K562 (cell line): ENCODE data around the gene APBA2. TPM values are rescaled to one million over a fixed set of nuclear protein-coding genes. Genes with fewer than 3 reads are reported as not detected.

Source experiments
- ATAC-seq: fragments of 200-7000 bp; cut with Tn5 transposase; 3 replicates; pipeline ENCODE4 v1.9.1; 2020; ENCODE audit warnings: moderate library complexity
- BruUV-seq: library from RNA; stranded (reverse); fragments of 400-500 nt; replicated peaks from 2 replicates; lab custom pipeline; 2021; lab: Mats Ljungman, UMichigan
- CTCF ChIA-PET: fragments of 300-600 bp; formaldehyde crosslinking; extraction: SDS; loops from one replicate; lab custom pipeline; 2021; ENCODE audit warnings: low intra/inter-chr PET ratio; lab: Yijun Ruan, JAX
- POLR2A ChIA-PET: fragments of 300-600, 350-650 bp; sonication (Branson Sonifier 250); formaldehyde crosslinking; extraction: SDS; loops from one replicate; lab custom pipeline; 2021; ENCODE audit warnings: antibody characterized with exemption, inconsistent platforms; lab: Yijun Ruan, JAX
- DNase-seq, 4 experiments: peaks; one replicate each; pipeline versions ENCODE4 v3.0.0 to v3.0.0-alpha.2; 2011 to 2018; ENCODE audit warnings: low spot score in 3 of 4, mixed read lengths in 3 of 4; ENCODE audit errors: extremely low read depth in 1 of 4
- FAIRE-seq: peaks from 2 replicates; lab custom pipeline; 2011; peaks lifted over from hg19 to GRCh38; lab: Jason Lieb, UNC
- H2AFZ ChIP-seq: 2 replicates; pipeline ENCODE4 v1.6.0; 2011; ENCODE audit warnings: low read depth, low read length, control low read depth, inconsistent platforms
- H3K27ac ChIP-seq: fragments of 200-600 bp; 3 replicates; pipeline ENCODE4 v1.8.0; 2011; ENCODE audit warnings: low read depth, mild to moderate bottlenecking, control low read depth, inconsistent platforms, low read length, moderate library complexity, mixed read lengths; ENCODE audit errors: extremely low read depth
- H3K27me3 ChIP-seq, 2 experiments: fragments of 300-600 bp in 1 of 2; 2 replicates in 1 of 2; 3 replicates in 1 of 2; pipeline versions ENCODE4 v1.6.0 to v1.8.0; 2011; ENCODE audit warnings: inconsistent platforms in 2 of 2, low read length in 2 of 2, mild to moderate bottlenecking in 1 of 2, mixed read lengths in 1 of 2, moderate library complexity in 1 of 2; ENCODE audit not compliant: control insufficient read depth in 2 of 2, insufficient read depth in 2 of 2
- H3K36me3 ChIP-seq: fragments of 300-600 bp; 3 replicates; pipeline ENCODE4 v1.8.0; 2011; ENCODE audit warnings: mild to moderate bottlenecking, low read length, inconsistent platforms; ENCODE audit not compliant: control insufficient read depth, insufficient read depth
- H3K4me1 ChIP-seq, 2 experiments: fragments of 200-600 bp in 1 of 2; replicated peaks in 1 of 2; 2 replicates in 1 of 2; 3 replicates in 1 of 2; pipeline versions ENCODE4 v1.5.1 to v1.8.0; 2011; ENCODE audit warnings: inconsistent platforms in 2 of 2, low read length in 2 of 2, mild to moderate bottlenecking in 1 of 2, mixed read lengths in 1 of 2, moderate library complexity in 1 of 2; ENCODE audit not compliant: control insufficient read depth in 2 of 2, insufficient read depth in 2 of 2
- H3K4me2 ChIP-seq: 2 replicates; pipeline ENCODE4 v1.6.1; 2011; ENCODE audit warnings: low read length, control low read depth, inconsistent platforms, mixed read lengths; ENCODE audit not compliant: insufficient read depth
- H3K4me3 ChIP-seq: fragments of 200-600 bp; sonication (generic), shearing (Covaris generic); 2 replicates; pipeline ENCODE4 v1.5.1; 2016; ENCODE audit warnings: control low read depth, inconsistent platforms
- H3K79me2 ChIP-seq: fragments of 200-600 bp; 3 replicates; pipeline ENCODE4 v1.8.0; 2011; ENCODE audit warnings: low read length, inconsistent platforms; ENCODE audit not compliant: control insufficient read depth, insufficient read depth
- H3K9ac ChIP-seq, 2 experiments: 2 replicates each; pipeline versions ENCODE4 v1.6.0 to v1.6.1; 2011; ENCODE audit warnings: low read depth in 2 of 2, low read length in 2 of 2, control low read depth in 1 of 2, inconsistent platforms in 1 of 2, mild to moderate bottlenecking in 1 of 2, mixed read lengths in 1 of 2; ENCODE audit not compliant: insufficient read depth in 1 of 2
- H3K9me1 ChIP-seq: one replicate; pipeline ENCODE4 v1.6.0; 2011; ENCODE audit warnings: inconsistent platforms, mild to moderate bottlenecking, low read length, moderate library complexity; ENCODE audit not compliant: control insufficient read depth, insufficient read depth
- H3K9me3 ChIP-seq: replicated peaks from 2 replicates; pipeline ENCODE4 v1.5.1; 2011; ENCODE audit warnings: low read depth, low read length, inconsistent platforms; ENCODE audit not compliant: control insufficient read depth, insufficient read depth
- H4K20me1 ChIP-seq: replicated peaks from 2 replicates; pipeline ENCODE4 v1.6.1; 2011; ENCODE audit warnings: low read length, inconsistent platforms, mixed read lengths; ENCODE audit not compliant: control insufficient read depth, insufficient read depth
- ATF2 ChIP-seq: sonication (generic); formaldehyde crosslinking; IDR thresholded peaks from 2 replicates; pipeline ENCODE4 v1.8.1; 2022; ENCODE audit warnings: missing genetic modification reagents
- HMBOX1 ChIP-seq: sonication (generic); IDR thresholded peaks from 2 replicates; pipeline ENCODE4 v1.6.1; 2016
- NR4A1 ChIP-seq, 2 experiments: fragments of 250-450 bp in 1 of 2; fragments of 450-650 bp in 1 of 2; sonication (Bioruptor Pico) in 1 of 2; IDR thresholded peaks; 2 replicates each; pipeline versions ENCODE4 v1.4.0 to v1.6.1; 2016 to 2020; ENCODE audit warnings: mild to moderate bottlenecking in 2 of 2, missing compliant biosample characterization in 1 of 2, missing genetic modification characterization in 1 of 2, moderate library complexity in 1 of 2
- POLR3A ChIP-seq: IDR thresholded peaks from 2 replicates; pipeline ENCODE4 v1.6.1; 2011; ENCODE audit warnings: borderline replicate concordance, mild to moderate bottlenecking, moderate library complexity; ENCODE audit not compliant: insufficient read length, insufficient read depth; ENCODE audit errors: extremely low read depth
- RBM25 ChIP-seq: fragments of 200-400 bp; formaldehyde crosslinking; IDR thresholded peaks from 2 replicates; pipeline ENCODE4 v1.6.1; 2018; ENCODE audit warnings: low read length, low read depth, moderate library complexity; ENCODE audit not compliant: severe bottlenecking
- RCOR1 ChIP-seq, 2 experiments: IDR thresholded peaks; 2 replicates each; pipeline ENCODE4 v1.6.1; 2012; ENCODE audit warnings: low read depth in 2 of 2, low read length in 2 of 2, borderline replicate concordance in 1 of 2, improper control_type of control experiment in 1 of 2
- ZFP36 ChIP-seq: fragments of 150-350 bp; IDR thresholded peaks from 2 replicates; pipeline ENCODE4 v1.6.1; 2018; ENCODE audit warnings: low read length, low read depth; ENCODE audit not compliant: partially characterized antibody
- ZNF224 ChIP-seq: sonication (generic); formaldehyde crosslinking; IDR thresholded peaks from 2 replicates; pipeline ENCODE4 v1.8.0; 2022; ENCODE audit warnings: mild to moderate bottlenecking, missing genetic modification reagents
- ZNF644 ChIP-seq: fragments of 200-800 bp; sonication (Bioruptor generic); IDR thresholded peaks from 2 replicates; pipeline ENCODE4 v1.6.1; 2016; ENCODE audit warnings: low read depth, missing genetic modification characterization, missing compliant biosample characterization
- ZNF699 ChIP-seq: fragments of 250-450 bp; sonication (Bioruptor Pico); IDR thresholded peaks from 2 replicates; pipeline ENCODE4 v1.8.0; 2021; ENCODE audit warnings: mild to moderate bottlenecking, moderate library complexity; ENCODE audit not compliant: insufficient replicate concordance
- WGBS: fragments of 100-300 bp; shearing (Covaris generic); methylation state at CpG from one replicate; pipeline ENCODE4 v1.1.6; 2016; ENCODE audit warnings: low coverage, mixed read lengths; ENCODE audit not compliant: insufficient coverage; ENCODE audit errors: missing lambda C conversion rate; 5-methylcytosine and 5-hydroxymethylcytosine counted together
- in situ Hi-C: fragments of 300-500 bp; cut with MboI; formaldehyde crosslinking; loops from 4 replicates; pipeline ENCODE4 v1.15.0; 2018; ENCODE audit warnings: inconsistent platforms, mixed read lengths
- intact Hi-C: fragments of 100-400 bp; cut with micrococcal nuclease; formaldehyde crosslinking; loops from 2 replicates; pipeline ENCODE4 v1.14.2; 2022
- polyA plus RNA-seq, 8 experiments: library from polyadenylated mRNA; depleted of rRNA in 4 of 8; stranded (reverse) in 5 of 8; unstranded in 3 of 8; fragments of >200 nt; fragmentation: Nextera tagmentation in 2 of 8; fragmentation: Illumina TruSeq in 1 of 8; extraction: Ambion mirVana in 2 of 8; extraction: Trizol in 1 of 8; gene quantifications; 2 replicates each; pipeline versions ENCODE4 v1.2.1 to v1.2.3, GENCODE V29; 2011 to 2014; ENCODE audit warnings: inconsistent platforms in 1 of 8, missing spikeins in 1 of 8
- total RNA-seq, 7 experiments: library from RNA; depleted of rRNA in 6 of 7; stranded (reverse); fragments of >200 nt in 6 of 7; fragmentation: Illumina TruSeq in 2 of 7; extraction: Trizol in 2 of 7; gene quantifications; 2 replicates each; pipeline versions ENCODE4 v1.2.1 to v1.2.3, GENCODE V29; 2011 to 2021; ENCODE audit warnings: low replicate concordance in 1 of 7
- TF ChIP-seq, protein P1 (sequence below), 2 experiments: fragments of 200-800 bp in 1 of 2; sonication (Bioruptor generic) in 1 of 2; sonication (generic) in 1 of 2; formaldehyde crosslinking in 1 of 2; IDR thresholded peaks in 1 of 2; conservative IDR thresholded peaks in 1 of 2; 2 replicates each; pipeline versions ENCODE4 v1.5.0 to v1.6.1; 2016 to 2020; ENCODE audit warnings: missing compliant biosample characterization in 1 of 2, missing genetic modification characterization in 1 of 2, missing genetic modification reagents in 1 of 2

The APBA2 gene
- total and polyA plus RNA-seq, 9 of the 15 experiments (the other 6 are each of a cell fraction or from before 2014, with no cell fraction given) = 0.24 to 40.9 (median 25.2) TPM

DNA sequence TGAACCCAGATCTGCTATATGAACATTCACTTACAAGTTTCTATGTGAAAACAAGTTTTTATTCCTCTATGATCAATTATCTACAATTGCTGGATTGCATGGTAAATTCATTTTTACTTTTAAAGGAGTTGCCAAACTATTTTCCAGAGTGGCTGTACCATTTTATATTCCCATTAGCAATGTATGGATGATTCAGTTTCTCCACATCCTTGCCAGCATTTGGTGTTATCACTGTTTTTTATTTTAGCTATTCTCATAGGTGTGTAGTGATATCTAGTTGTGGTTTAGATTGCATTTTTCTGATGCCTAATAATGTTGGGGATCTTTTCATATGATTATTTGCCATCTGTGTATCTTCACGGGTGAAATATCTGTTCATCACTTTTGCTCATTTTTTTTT is 78.3 kb downstream of the APBA2 start:
- ChIA-PET POLR2A (no interaction called here), CTCF (no interaction called here)
- Histone ChIP-seq H2AFZ (no peak overlapping the region), H3K4me1 (peaks cover 14 to 16% of the 10 kb centered on the region in 2 experiments), H4K20me1 (no peaks in the 10 kb centered on the region), H3K4me2 (no peak overlapping the region), H3K27ac (no peak overlapping the region), H3K36me3 (no peaks in the 10 kb centered on the region), H3K27me3 (no peaks in the 10 kb centered on the region), H3K79me2 (peaks cover 24% of the 10 kb centered on the region; the same call in 2 of the 3 replicates), H3K9me3 (no peaks in the 10 kb centered on the region), H3K9me1 (no peaks in the 10 kb centered on the region), H3K4me3 (no peak overlapping the region), H3K9ac (no peak overlapping the region)
- DNase-seq (no peak), ATAC-seq (no peak), FAIRE-seq (no peak)
- intact Hi-C loops (no loop called here), in situ Hi-C loops (no loop called here)
- WGBS = 46% methylated on average over 1 of the region's 1 CpG
- TF ChIP-seq ATF2 (CRISPR knock-in tag) (no peak), RBM25 (peak; percentile 99), ZFP36 (no peak)
- no TSS peak for BruUV-seq

DNA sequence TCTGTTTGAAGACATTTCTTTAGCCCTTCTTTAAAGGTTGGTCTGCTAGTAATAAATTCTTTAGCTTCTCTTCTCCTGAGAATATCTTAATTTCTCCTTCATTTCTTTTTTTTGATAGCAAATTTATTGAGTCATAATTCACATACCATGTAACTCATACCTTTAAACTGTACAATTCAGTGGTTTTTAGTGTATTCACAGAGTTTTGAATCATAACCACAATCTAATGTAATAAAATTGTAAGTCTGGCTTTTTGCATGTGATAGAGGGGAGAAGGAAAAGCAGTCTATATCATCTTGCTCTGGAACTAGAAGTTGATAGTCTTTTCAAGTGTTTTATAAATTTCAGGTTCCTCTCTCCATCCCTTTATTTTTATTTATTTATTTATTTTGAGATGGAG is 81.3 kb downstream of the APBA2 start:
- Histone ChIP-seq H3K4me2 (no peak overlapping the region), H3K79me2 (peaks cover 33% of the 10 kb centered on the region), H3K9ac (no peak overlapping the region), H3K9me1 (no peaks in the 10 kb centered on the region), H4K20me1 (no peaks in the 10 kb centered on the region), H3K27ac (no peak overlapping the region), H3K4me3 (no peak overlapping the region), H3K27me3 (no peaks in the 10 kb centered on the region), H3K9me3 (no peaks in the 10 kb centered on the region), H2AFZ (no peak overlapping the region), H3K36me3 (no peaks in the 10 kb centered on the region), H3K4me1 (peaks cover 20 to 26% of the 10 kb centered on the region in 2 experiments)
- ChIA-PET CTCF (no interaction called here), POLR2A (no interaction called here)
- no peak for DNase-seq
- no peak for ATAC-seq
- no peak for FAIRE-seq
- no TSS peak for BruUV-seq
- intact Hi-C loops = no loop called here
- in situ Hi-C loops = no loop called here
- TF ChIP-seq RCOR1 (IDR thresholded peaks at IDR 0.05; ENCODE audit: borderline replicate concordance in 1 of 2, low read depth in 2 of 2, low read length in 2 of 2) (no peak), ZNF644 (no peak), HMBOX1 (no peak), ZNF224 (CRISPR knock-in tag) (no peak), ZNF699 (CRISPR knock-in tag) (no peak), NR4A1 (CRISPR knock-in tag; IDR thresholded peaks at IDR 0.05) (no peak), NR4A1 (tag; IDR thresholded peaks at IDR 0.05) (no peak), POLR3A (no peak)
- TF ChIP-seq, protein P1, sequence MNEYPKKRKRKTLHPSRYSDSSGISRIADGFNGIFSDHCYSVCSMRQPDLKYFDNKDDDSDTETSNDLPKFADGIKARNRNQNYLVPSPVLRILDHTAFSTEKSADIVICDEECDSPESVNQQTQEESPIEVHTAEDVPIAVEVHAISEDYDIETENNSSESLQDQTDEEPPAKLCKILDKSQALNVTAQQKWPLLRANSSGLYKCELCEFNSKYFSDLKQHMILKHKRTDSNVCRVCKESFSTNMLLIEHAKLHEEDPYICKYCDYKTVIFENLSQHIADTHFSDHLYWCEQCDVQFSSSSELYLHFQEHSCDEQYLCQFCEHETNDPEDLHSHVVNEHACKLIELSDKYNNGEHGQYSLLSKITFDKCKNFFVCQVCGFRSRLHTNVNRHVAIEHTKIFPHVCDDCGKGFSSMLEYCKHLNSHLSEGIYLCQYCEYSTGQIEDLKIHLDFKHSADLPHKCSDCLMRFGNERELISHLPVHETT (CRISPR knock-in tag; conservative IDR thresholded peaks at IDR 0.05 in 1 of 2, IDR thresholded peaks at IDR 0.05 in 1 of 2) = no peak
